DOHH2 (cell line): ENCODE measurements around the gene LINGO1.

ENCODE experiments used
- H3F3A ChIP-seq: fragments of 200-600 bp; sonication (generic), shearing (Covaris generic); 2 replicates; pipeline ENCODE4 v1.6.0; 2016; ENCODE audit warnings: antibody characterized with exemption, mild to moderate bottlenecking; ENCODE audit not compliant: control insufficient read depth, insufficient read depth
- H3K27ac ChIP-seq: fragments of 200-600 bp; sonication (generic); 2 replicates; pipeline ENCODE4 v1.5.1; 2014; ENCODE audit warnings: low read depth, mild to moderate bottlenecking, low read length, moderate library complexity
- H3K27me3 ChIP-seq: fragments of 200-600 bp; sonication (generic); 2 replicates; pipeline ENCODE4 v1.6.1; 2014; ENCODE audit warnings: mild to moderate bottlenecking, low read length, mixed read lengths; ENCODE audit not compliant: control insufficient read depth
- H3K36me3 ChIP-seq: fragments of 200-600 bp; sonication (generic); 2 replicates; pipeline ENCODE4 v1.6.1; 2014; ENCODE audit warnings: mild to moderate bottlenecking, low read length, moderate library complexity, mixed read lengths; ENCODE audit not compliant: control insufficient read depth
- H3K4me1 ChIP-seq: fragments of 200-600 bp; sonication (generic); 2 replicates; pipeline ENCODE4 v1.6.1; 2014; ENCODE audit warnings: mild to moderate bottlenecking, low read length, mixed read lengths; ENCODE audit not compliant: control insufficient read depth
- H3K4me2 ChIP-seq: fragments of 200-600 bp; sonication (generic); 2 replicates; pipeline ENCODE4 v1.6.0; 2014; ENCODE audit warnings: mild to moderate bottlenecking, low read length, moderate library complexity
- H3K4me3 ChIP-seq: fragments of 200-600 bp; sonication (generic); 2 replicates; pipeline ENCODE4 v1.5.1; 2014; ENCODE audit warnings: mild to moderate bottlenecking, low read length, mixed read lengths
- H3K79me2 ChIP-seq: fragments of 200-600 bp; sonication (generic); 2 replicates; pipeline ENCODE4 v1.6.1; 2014; ENCODE audit warnings: mild to moderate bottlenecking, low read length, mixed read lengths; ENCODE audit not compliant: control insufficient read depth
- H3K9me2 ChIP-seq: fragments of 200-600 bp; sonication (generic); replicated peaks from 2 replicates; pipeline ENCODE4 v1.6.1; 2014; ENCODE audit warnings: mild to moderate bottlenecking, low read length, mixed read lengths; ENCODE audit not compliant: control insufficient read depth
- H3K9me3 ChIP-seq: fragments of 200-600 bp; sonication (generic); 2 replicates; pipeline ENCODE4 v1.6.1; 2014; ENCODE audit warnings: antibody characterized with exemption, low read length, mixed read lengths; ENCODE audit not compliant: control insufficient read depth, insufficient read depth
- H4K20me1 ChIP-seq: fragments of 200-600 bp; sonication (generic); 2 replicates; pipeline ENCODE4 v1.6.0; 2014; ENCODE audit warnings: low read depth, mild to moderate bottlenecking, antibody characterized with exemption, low read length, moderate library complexity; ENCODE audit not compliant: control insufficient read depth, insufficient read depth
- CTCF ChIP-seq: fragments of 200-600 bp; sonication (generic); IDR thresholded peaks from one replicate; pipeline ENCODE4 v1.5.1; 2014; ENCODE audit warnings: antibody characterized with exemption, mild to moderate bottlenecking, low read depth, low read length; ENCODE audit not compliant: poor library complexity, severe bottlenecking
- EZH2phosphoT487 ChIP-seq: fragments of 200-600 bp; sonication (generic); IDR thresholded peaks from 2 replicates; pipeline ENCODE4 v1.6.1; 2017; ENCODE audit warnings: borderline replicate concordance, mild to moderate bottlenecking, antibody characterized with exemption, low read length, moderate library complexity, mixed read lengths

LINGO1 gene

DNA sequence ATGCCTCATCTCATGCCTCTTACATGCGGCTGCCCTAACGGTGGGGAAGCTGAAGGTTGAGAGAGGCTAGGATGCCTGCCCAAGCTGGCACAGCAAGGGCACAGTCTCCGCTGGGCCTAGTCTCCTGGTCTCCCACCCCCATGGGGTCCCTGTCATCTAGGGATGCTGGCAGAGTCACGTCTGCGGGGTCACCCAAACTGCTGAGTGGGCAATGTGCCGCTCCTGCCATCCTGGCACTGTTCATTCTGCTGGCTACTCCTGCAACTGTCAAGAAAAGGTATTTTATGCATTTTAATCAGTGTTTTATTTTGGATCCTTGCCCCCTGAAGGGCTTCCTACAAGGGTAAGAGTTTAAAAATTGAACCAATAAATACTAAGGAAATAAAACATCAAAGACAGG, 12.8 kb downstream of the LINGO1 start:
- Histone ChIP-seq H4K20me1 (no peaks in the 10 kb centered on the region), H3K27ac (no peak overlapping the region), H3K36me3 (no peaks in the 10 kb centered on the region), H3K4me2 (no peak overlapping the region), H3K9me2 (no peaks in the 10 kb centered on the region), H3K4me1 (no peaks in the 10 kb centered on the region), H3K9me3 (no peaks in the 10 kb centered on the region), H3K4me3 (no peak overlapping the region), H3K79me2 (no peaks in the 10 kb centered on the region), H3F3A (no peaks in the 10 kb centered on the region), H3K27me3 (no peaks in the 10 kb centered on the region)
- TF ChIP-seq CTCF (no peak), EZH2phosphoT487 (no peak)

DNA sequence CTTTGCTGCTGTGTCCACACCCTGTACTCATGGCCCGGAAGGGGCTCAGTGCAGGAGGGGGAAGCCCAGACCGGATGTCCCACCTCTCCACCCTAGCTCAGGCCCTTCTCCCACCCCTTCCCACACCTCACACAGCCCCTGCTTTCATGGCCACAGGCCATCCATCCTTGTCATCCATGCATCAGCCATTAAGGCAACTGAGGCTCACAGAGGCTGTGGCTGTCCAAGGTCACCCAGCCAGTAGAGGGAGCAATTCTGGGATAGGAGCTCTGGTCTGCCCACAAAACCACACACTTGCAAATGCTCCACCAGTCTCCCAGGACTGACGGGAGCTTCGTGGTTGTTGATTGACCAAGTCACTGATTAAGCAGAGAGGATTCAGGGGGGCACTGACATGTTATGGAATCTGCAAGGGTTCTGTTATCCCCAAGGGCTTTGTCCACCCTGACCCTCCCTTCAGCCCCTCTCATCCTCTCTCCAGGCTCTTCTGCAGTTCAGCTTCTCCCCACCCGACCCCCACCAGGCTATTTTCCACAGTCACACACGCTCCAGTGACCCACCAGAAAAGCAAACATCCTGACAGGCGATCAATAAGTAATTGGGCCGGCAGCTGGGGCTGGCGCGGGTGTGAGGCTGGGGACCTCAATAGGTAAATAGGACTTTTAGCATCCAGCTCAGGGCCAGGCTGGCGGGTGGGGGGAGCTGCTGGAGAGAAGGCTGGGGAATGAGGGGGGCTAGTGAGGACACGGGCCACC, 15.1 kb downstream of the LINGO1 start:
- TF ChIP-seq CTCF (peak; percentile 67), EZH2phosphoT487 (no peak)
- H4K20me1 ChIP-seq = no peaks in the 10 kb centered on the region
- no peak overlapping the region for H3K27ac ChIP-seq
- no peak overlapping the region for H3K4me2 ChIP-seq
- H3K36me3 ChIP-seq = no peaks in the 10 kb centered on the region
- no peak overlapping the region for H3K4me3 ChIP-seq
- H3K4me1 ChIP-seq = no peaks in the 10 kb centered on the region
- H3K27me3 ChIP-seq = no peaks in the 10 kb centered on the region
- no peaks in the 10 kb centered on the region for H3F3A ChIP-seq
- H3K79me2 ChIP-seq = no peaks in the 10 kb centered on the region
- no peaks in the 10 kb centered on the region for H3K9me3 ChIP-seq
- H3K9me2 ChIP-seq = no peaks in the 10 kb centered on the region

DNA sequence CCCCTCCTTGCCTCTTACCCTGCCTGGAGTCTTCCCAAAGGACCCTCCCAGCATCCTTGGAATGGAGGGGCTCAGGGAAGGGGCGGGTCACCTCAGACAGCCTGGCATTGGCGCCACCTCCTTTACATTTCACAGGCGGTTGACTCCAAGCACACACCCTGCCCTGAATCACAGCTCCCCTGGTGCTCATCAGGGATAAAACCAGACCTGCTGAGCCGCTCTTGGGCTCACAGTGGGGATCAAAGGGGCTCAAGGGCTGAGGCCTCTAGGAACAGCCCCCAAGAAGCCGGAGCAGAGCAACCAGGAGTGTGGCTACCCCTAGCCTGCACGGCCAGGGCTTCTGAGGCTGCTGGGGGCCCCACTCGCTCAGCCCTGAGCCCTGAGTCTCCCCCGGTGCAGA, 16.6 kb downstream of the LINGO1 start:
- H3K36me3 ChIP-seq = no peaks in the 10 kb centered on the region
- no peaks in the 10 kb centered on the region for H3K27me3 ChIP-seq
- no peak overlapping the region for H3K4me3 ChIP-seq
- H3K9me2 ChIP-seq = no peaks in the 10 kb centered on the region
- no peak overlapping the region for H3K4me2 ChIP-seq
- H3K79me2 ChIP-seq = no peaks in the 10 kb centered on the region
- H3K4me1 ChIP-seq = no peaks in the 10 kb centered on the region
- no peaks in the 10 kb centered on the region for H3K9me3 ChIP-seq
- TF ChIP-seq CTCF (no peak), EZH2phosphoT487 (no peak)
- H3F3A ChIP-seq = no peaks in the 10 kb centered on the region
- no peak overlapping the region for H3K27ac ChIP-seq
- H4K20me1 ChIP-seq = no peaks in the 10 kb centered on the region
